PFSK-1 (cell line): Measurements from ENCODE around the gene GREB1.

Source experiments
- FOXP2 ChIP-seq: optimal IDR thresholded peaks from 2 replicates; pipeline ENCODE3; 2011; ENCODE audit warnings: borderline replicate concordance, control low read depth, inconsistent platforms; ENCODE audit not compliant: insufficient read depth; ENCODE audit errors: extremely low read length, extremely low read depth
- POLR2AphosphoS5 ChIP-seq: IDR thresholded peaks from 2 replicates; pipeline ENCODE4 v1.6.1; 2012; ENCODE audit warnings: low read depth, mild to moderate bottlenecking, control low read depth, low read length, moderate library complexity
- REST ChIP-seq, 2 experiments: IDR thresholded peaks; 2 replicates each; pipeline versions ENCODE4 v1.6.1 to v1.8.0; 2011 to 2012; ENCODE audit warnings: low read depth in 2 of 2, low read length in 2 of 2, control low read depth in 1 of 2, inconsistent platforms in 1 of 2, mild to moderate bottlenecking in 1 of 2, moderate library complexity in 1 of 2; ENCODE audit not compliant: insufficient read depth in 1 of 2
- SIN3A ChIP-seq: IDR thresholded peaks from 2 replicates; pipeline ENCODE4 v1.6.1; 2012; ENCODE audit warnings: mild to moderate bottlenecking, low read length, moderate library complexity, borderline replicate concordance; ENCODE audit not compliant: insufficient read depth
- TAF1 ChIP-seq: IDR thresholded peaks from 2 replicates; pipeline ENCODE4 v1.6.1; 2012; ENCODE audit warnings: low read length, control low read depth, borderline replicate concordance; ENCODE audit not compliant: insufficient read depth

GREB1 gene

GRCh38 chr2:11644293-11644692 lies 110.4 kb downstream of the GREB1 start:
- TF ChIP-seq TAF1 (no peak), POLR2AphosphoS5 (no peak), FOXP2 (no peak), SIN3A (no peak), REST (IDR thresholded peaks at IDR 0.05; ENCODE audit: insufficient read depth in 1 of 2, low read depth in 2 of 2, low read length in 2 of 2) (no peak)

GRCh38 chr2:11646530-11646929 lies 112.7 kb downstream of the GREB1 start:
- TF ChIP-seq POLR2AphosphoS5 (no peak), TAF1 (no peak), REST (IDR thresholded peaks at IDR 0.05; ENCODE audit: insufficient read depth in 1 of 2, low read depth in 2 of 2, low read length in 2 of 2) (no peak), SIN3A (no peak), FOXP2 (no peak)

- no peak for TF ChIP-seq POLR2AphosphoS5
- no peak for TF ChIP-seq TAF1
- TF ChIP-seq FOXP2: no peak
- TF ChIP-seq REST (IDR thresholded peaks at IDR 0.05; ENCODE audit: insufficient read depth in 1 of 2, low read depth in 2 of 2, low read length in 2 of 2): no peak
These were observed 114.2 kb downstream of the GREB1 start for GRCh38 chr2:11647834-11648600.

- TF ChIP-seq POLR2AphosphoS5 (no peak), FOXP2 (no peak), REST (IDR thresholded peaks at IDR 0.05; ENCODE audit: insufficient read depth in 1 of 2, low read depth in 2 of 2, low read length in 2 of 2) (no peak), SIN3A (no peak), TAF1 (no peak)
These were observed 115.2 kb downstream of the GREB1 start for GRCh38 chr2:11649093-11649492.
